ENCODE results near the gene CRTC2. TPM values are rescaled to one million over a fixed set of nuclear protein-coding genes. Genes with fewer than 3 reads are reported as not detected.

CRTC2 gene
- total RNA-seq, 1 experiment from 2014 or later, result 45.7 TPM

DNA sequence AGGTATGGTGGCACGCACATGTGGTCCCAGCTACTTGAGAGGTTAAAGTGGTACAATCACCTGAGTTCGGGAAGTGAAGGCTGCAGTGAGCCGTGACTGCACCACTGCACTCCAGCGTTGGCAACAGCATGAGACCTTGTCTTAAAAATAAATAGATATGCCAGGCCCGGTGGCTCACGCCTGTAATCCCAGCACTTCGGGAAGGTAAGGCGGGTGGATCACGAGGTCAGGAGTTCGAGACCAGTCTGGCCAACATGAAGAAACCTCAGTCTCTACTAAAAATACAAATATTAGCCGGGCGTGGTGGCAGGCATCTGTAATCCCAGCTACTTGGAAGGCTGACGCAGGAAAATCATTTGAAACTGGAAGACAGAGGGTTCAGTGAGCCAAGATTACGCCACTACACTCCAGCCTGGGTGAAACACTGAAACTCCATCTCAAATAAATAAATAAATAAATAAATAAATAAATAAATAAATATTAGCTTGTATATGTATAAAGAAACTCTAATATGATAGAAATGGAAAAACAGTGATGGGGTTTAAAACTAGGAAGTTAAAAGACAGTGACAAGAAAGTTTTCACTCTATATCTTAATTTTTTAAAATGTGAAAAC is 54.5 kb downstream of the CRTC2 start:
- H2AK5ac ChIP-seq (ENCODE audit: insufficient read length, low read length), result no peak overlapping the region
- Mint-ChIP-seq H3K36me3 (ENCODE audit: insufficient read depth in 1 of 3, low read depth in 3 of 3) (peaks cover 14 to 29% (median 28%) of the 10 kb centered on the region in 3 experiments), H3K4me1 (peaks cover 3 to 11% of the 10 kb centered on the region in 2 experiments), H3K9me3 (no peaks in the 10 kb centered on the region), H3K4me3 (no peak overlapping the region), H3K27ac (peak overlapping the region in 1 of 3 experiments; percentile 81; a peak in 3 of 7 replicates), H3K27me3 (ENCODE audit: low read depth) (no peaks in the 10 kb centered on the region)
- H3K23ac ChIP-seq (ENCODE audit: insufficient read length, low read depth, low read length), result no peak overlapping the region
- H3K27ac ChIP-seq (ENCODE audit: insufficient read length, low read depth, low read length), result no peak overlapping the region
- H2BK20ac ChIP-seq (ENCODE audit: low read depth, low read length, poor library complexity, severe bottlenecking), result no peak overlapping the region
- no peaks in the 10 kb centered on the region for H3K23me2 ChIP-seq (ENCODE audit: insufficient read length, low read depth, low read length, poor library complexity, severe bottlenecking)
- no peak overlapping the region for H3K4ac ChIP-seq (ENCODE audit: low read depth, low read length)
- WGBS (ENCODE audit: extremely low coverage, insufficient read length, low lambda C conversion rate), result no CpG with 5 or more reads among the region's 14 CpGs
- H4K5ac ChIP-seq (ENCODE audit: insufficient read length, low read depth, low read length), result no peak overlapping the region
- H3K14ac ChIP-seq (ENCODE audit: insufficient read depth, low read length), result no peak overlapping the region
- H2BK15ac ChIP-seq (ENCODE audit: low read depth, low read length), result no peak overlapping the region
- H2BK5ac ChIP-seq (ENCODE audit: insufficient read length, low read length), result no peak overlapping the region
- no peak for DNase-seq
- H2BK12ac ChIP-seq (ENCODE audit: insufficient read length, low read depth, low read length), result no peak overlapping the region
- no peak overlapping the region for H3K18ac ChIP-seq (ENCODE audit: insufficient read length, low read depth, low read length)
- no peaks in the 10 kb centered on the region for H3K4me1 ChIP-seq (ENCODE audit: insufficient read depth, low read length)
- no peaks in the 10 kb centered on the region for H3K27me3 ChIP-seq (ENCODE audit: insufficient read depth, low read length)
- TF ChIP-seq, protein P1, sequence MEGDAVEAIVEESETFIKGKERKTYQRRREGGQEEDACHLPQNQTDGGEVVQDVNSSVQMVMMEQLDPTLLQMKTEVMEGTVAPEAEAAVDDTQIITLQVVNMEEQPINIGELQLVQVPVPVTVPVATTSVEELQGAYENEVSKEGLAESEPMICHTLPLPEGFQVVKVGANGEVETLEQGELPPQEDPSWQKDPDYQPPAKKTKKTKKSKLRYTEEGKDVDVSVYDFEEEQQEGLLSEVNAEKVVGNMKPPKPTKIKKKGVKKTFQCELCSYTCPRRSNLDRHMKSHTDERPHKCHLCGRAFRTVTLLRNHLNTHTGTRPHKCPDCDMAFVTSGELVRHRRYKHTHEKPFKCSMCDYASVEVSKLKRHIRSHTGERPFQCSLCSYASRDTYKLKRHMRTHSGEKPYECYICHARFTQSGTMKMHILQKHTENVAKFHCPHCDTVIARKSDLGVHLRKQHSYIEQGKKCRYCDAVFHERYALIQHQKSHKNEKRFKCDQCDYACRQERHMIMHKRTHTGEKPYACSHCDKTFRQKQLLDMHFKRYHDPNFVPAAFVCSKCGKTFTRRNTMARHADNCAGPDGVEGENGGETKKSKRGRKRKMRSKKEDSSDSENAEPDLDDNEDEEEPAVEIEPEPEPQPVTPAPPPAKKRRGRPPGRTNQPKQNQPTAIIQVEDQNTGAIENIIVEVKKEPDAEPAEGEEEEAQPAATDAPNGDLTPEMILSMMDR (conservative IDR thresholded peaks at IDR 0.05), result no peak
- H4K91ac ChIP-seq (ENCODE audit: insufficient read length, low read depth, low read length), result no peak overlapping the region
- no peaks in the 10 kb centered on the region for H3K9me3 ChIP-seq (ENCODE audit: control insufficient read depth, low read depth, low read length)
- H3K9ac ChIP-seq (ENCODE audit: extremely low read depth, insufficient read length, low read length), result no peak overlapping the region
- H2AFZ ChIP-seq (ENCODE audit: low read length), result no peak overlapping the region
- no peak overlapping the region for H3T11ph ChIP-seq (ENCODE audit: low read length)
- H4K20me1 ChIP-seq (ENCODE audit: control insufficient read depth, insufficient read depth, insufficient read length), result no peaks in the 10 kb centered on the region
- no peak overlapping the region for H4K8ac ChIP-seq (replicated peaks; ENCODE audit: insufficient read length, low read depth, low read length)
- H3K79me2 ChIP-seq (ENCODE audit: insufficient read depth, low read length), result peaks cover 25% of the 10 kb centered on the region; the same call in 1 of the 2 replicates
- peaks cover 15% of the 10 kb centered on the region for H3K79me1 ChIP-seq (ENCODE audit: insufficient read depth, low read depth, low read length, poor library complexity, severe bottlenecking)
- H2BK120ac ChIP-seq (ENCODE audit: low read depth, low read length, poor library complexity, severe bottlenecking), result no peak overlapping the region
- no peak overlapping the region for H3K4me2 ChIP-seq (ENCODE audit: insufficient read depth, insufficient read length, low read length)
- no peak overlapping the region for H3K56ac ChIP-seq (ENCODE audit: insufficient read length, low read depth, low read length)
